ENCODE results near the gene FSIP1.

- TF ChIP-seq CTCF (conservative IDR thresholded peaks at IDR 0.05 in 1 of 2, IDR thresholded peaks at IDR 0.05 in 1 of 2; ENCODE audit: extremely low read depth in 1 of 2, insufficient read depth in 1 of 2, low read depth in 1 of 2, low read length in 2 of 2): no peak
- no peak for TF ChIP-seq EZH2 (IDR thresholded peaks at IDR 0.05; ENCODE audit: borderline replicate concordance, low read length)
These were observed 34.4 kb downstream of the FSIP1 start for GRCh38 chr15:39748276-39748675.

All from mammary epithelial cell (primary cell).